IPS-NIHi11 (cell line): ENCODE data around the gene TPRA1.

Source experiments
- DNase-seq: peaks from one replicate; pipeline ENCODE4 v3.0.0; 2012; ENCODE audit warnings: mixed read lengths, low spot score

The TPRA1 gene

DNA sequence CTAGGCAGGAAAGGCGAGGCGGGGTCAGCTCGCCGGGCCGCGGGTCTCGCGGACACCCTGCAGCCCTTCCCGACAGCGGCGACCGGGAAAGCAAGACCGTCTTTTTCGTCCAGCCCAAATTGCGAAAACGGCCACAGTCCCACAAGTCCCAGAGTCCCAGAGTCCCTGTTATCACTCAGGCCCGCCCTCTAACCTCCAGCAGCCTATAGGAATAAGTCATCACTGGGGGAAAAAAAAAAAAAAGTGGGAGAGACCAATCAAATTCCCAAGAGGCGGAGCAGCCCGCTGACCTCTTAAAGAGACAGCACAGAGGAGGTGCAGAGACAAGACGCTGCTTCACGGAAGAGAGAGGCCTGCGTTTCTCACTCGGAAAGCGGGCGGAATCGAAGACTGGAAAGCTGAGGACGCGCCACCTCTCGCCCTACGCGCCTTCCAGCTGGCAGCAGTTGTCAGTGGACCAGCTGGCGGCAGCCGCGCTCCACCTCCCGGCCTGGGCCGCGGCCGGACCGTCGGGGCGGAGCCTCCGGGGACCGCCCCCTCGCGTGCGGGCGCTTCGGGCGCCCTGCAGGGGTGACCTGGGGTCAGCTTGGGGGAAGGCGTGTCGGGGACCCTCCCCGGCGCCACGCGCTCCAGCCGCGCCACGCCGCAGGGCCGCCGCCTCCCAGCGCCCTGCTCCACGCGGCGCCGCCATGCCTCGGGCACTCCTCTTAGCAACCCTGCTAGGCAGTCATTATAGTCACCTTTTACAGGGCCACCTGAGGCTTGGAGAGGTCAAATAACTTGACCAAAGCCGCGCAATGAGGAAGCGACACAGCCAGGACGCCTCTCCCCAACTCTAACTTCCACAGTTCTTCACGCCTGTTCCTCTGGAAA is at the start of gene TPRA1:
Gene TPRA1, minus strand, starts transcription at position 141 of the 873 bp plus-strand sequence. CDS start 10,587 bp downstream, outside the sequence.
- peak; percentile 92 for DNase-seq

DNA sequence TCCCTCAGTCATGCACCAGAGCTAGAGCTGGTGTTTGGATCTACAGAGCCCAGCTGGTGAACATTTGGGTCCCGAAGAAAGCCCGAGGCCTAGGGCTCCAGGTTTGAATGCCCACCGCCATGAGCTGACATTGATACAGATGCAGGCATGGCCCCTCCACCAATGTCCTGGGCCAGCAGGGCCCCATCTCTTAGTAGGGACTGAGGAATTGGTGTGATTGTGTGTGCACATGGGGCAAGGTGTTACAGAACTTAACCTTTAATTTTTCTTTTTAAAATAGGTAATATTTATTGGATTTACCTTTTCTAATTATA is 49.5 kb upstream of the TPRA1 start:
- no peak for DNase-seq

DNA sequence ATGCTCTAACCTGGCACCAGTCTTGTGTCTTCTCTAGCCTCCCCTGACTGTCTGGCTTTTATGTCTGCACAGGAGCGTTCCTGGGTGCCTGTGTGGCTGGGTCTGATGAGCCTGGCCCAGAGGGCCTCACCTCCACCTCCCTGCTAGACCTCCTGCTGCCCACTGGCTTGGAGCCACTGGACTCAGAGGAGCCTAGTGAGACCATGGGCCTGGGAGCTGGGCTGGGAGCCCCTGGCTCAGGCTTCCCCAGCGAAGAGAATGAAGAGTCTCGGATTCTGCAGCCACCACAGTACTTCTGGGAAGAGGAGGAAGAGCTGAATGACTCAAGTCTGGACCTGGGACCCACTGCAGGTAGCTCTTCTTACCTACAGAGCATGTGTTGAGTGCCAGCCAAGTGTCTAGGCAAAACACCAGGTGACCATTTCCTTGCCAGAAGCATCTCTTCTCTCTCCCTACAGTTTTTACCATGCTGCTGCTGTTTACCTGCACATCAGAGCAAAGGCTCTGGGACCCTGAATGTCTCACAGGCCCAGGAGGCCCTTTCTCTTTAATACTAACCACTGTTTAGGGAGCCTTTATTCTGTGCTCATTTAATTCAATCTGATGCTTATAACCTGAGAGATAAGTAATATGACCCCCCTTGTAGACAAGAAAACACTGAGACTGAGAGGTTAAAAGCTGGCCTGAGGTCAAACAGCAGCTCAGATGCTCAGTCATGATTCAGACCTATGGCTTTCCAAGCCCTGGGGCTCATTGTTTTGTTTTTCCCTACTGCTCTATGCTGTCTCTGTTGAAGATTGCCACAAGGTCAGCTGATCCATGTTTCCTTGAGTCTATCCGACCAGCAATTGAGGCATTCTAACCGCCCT is 48.9 kb upstream of the TPRA1 start:
- DNase-seq, result no peak

DNA sequence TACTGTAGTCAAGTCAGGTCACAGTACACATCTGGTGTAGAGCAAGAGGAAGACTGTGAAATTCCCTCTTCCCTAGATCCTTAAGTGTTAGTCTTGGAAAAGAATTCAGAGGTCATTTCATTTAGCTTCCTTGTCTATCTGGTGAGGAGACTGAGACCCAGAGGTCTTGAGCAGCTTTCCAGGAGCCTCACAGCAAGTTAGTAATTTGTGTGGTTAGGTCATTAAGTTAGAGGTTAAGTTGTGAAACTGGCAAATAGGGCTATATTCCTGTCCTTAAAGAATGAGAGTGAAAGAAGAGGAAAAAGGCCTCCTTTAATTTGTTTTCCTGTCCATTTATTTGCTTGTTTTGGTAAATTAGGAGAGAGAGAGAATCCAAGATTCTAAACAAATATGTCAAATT is 47.4 kb upstream of the TPRA1 start:
- DNase-seq, result no peak

DNA sequence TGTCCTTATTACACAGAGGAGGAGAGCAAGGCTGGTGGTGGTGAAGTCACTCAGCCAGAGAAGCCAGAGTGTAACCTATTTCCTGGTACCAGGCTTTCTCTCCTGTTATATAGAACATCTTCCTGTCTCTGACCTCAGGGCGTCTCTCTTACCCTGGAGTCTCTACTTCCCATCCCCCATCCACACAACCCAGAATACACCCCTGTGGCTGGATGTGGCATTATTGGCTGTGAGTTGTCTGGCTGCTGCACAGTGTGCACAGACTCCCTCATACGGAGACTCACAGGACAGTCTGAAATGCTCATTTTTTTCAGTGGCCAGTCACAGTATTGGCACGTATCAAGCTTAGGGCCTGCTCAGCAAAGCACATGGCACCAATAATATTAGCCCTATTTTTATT is 47.0 kb upstream of the TPRA1 start:
- DNase-seq, result no peak

DNA sequence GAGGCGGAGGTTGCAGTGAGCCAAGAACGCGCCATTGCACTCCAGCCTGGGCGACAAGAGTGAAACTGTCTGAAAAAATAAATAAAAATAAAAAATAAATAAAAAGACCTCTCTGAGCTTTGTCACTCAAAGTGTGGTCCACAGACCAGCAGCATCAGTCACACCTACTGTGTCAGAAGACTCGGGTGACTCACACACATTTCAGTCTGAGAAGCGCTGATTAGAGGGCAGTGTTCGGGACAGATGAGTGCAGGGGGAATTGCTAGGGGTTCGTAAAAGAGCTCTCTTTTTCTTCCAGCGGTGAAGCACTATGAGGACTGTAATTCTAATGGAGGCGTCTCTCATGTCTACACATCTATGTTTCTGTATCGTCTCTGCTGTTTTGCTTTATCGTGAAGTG is 44.1 kb upstream of the TPRA1 start:
- no peak for DNase-seq

DNA sequence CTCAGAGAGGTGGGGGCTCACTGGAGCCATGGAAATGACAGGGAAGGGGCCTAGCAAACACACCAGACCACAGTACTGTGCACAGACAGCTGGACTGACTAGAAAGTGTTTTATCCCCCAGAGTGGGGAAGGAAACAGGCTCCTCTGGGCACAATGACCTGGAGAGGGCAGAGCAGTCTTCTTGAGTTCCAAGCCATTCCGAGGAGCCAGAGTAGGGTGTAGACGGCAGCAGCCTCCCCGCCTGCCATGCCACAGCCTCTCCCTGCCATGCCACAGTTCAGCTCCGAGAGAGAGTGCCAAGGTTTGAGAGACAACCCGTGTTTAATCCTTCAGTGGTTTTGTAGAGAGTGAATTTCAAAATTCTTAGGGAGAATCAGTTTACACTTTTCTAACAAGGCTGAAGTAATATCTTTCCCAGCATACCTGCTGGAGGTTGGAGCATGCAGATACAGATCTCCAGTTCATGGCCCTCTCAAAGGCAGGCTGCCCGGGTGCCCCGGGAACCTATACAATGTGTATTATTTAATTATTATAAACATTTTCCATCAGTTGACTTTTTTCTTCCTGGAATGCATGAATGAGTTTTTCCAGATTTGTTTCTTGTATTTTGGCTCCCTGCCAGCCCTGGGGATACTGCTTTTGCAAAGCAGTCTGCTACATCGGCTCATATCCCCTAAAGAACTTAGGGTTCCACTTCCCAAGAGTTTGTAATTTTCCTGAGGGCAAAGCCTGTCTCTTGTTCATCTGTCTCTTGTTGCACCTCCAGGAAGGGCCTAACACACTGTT is 41.7 kb upstream of the TPRA1 start:
- DNase-seq, result no peak

DNA sequence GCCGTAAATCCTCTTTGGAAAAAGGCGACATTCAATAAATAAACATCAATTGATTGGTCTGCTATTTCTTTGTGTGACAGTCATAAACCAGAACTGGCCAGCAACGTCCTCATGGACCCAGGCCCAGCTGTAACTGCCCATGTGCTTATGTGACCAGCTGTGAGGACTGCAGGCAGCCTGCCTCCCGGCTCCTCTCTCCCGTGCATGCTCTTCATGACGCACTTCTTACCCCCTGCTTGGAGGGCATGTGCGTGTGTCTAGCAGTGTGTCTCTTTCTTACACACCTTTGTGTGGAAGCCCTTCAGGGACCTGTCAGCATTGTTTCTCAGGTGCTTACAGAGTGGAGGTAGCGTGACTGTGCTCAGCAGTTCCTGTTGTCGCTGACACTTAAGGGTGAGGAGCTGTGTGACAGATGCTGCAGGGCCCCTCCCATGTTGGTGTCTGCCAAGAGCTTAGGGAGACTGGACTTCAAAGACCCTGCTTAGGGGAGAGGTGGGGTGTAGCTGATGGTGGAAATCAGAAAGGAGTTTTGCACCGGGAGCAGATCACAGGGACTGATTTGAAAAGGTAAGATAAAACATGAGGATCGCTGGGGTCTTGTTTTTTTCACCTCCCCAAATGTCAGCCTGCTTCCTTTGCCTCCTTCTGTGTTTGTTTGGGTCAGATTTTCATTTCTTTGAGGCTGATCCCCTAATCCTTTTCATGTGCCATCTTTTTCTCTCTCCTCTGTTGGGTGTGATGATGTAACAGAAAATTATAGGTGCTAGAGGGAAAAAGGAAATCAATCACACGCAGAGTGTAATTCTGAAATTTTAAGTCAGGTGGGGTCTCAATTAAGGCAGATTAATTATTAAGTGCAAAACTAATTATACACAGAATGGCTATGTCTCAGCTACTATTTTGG is 40.5 kb upstream of the TPRA1 start:
- no peak for DNase-seq

DNA sequence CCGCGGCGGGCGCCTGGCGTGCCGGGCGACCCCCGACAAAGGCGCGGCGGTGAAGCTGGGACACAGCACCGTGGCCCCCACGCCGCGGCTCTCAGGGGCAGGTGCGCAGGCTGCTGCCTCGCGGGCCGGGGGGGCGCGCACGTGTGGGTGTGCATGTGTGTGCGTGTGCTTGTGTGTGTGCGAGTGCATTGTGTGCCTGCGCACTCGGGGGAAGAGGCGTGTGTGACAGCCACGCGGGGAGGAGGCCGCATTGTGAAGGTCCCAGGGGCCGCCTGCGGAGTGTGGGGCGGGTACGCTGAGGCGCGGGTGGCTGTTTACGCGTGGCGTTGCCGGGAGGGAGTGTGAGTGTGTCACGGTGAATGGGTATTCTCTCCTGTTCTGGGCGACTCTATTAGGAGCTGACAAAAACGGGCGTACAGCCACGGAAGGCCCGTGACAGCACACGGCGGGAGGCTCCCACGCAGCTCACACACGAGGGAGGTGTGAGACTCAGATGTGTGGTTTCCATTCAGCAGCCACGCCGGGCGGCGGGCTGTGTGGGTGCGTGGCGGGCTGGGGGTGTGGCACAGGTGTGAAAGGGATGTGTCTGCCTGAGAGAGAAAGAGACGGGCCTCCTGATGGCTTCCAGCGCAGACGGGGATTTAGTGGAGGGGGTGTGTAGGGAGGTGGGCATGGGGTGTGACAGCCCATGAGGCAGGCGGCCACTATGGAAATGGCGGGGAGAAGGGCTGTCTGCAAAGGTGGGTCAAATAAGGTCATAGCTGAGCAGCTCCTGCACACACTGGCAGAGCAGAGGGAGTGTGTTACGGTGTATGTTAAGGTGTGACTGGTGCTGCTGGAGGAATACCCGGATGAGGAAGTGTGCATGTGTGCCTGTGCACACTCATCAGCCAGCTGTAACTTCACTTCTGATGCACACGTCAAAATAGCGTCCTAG is 39.2 kb upstream of the TPRA1 start:
- no peak for DNase-seq

DNA sequence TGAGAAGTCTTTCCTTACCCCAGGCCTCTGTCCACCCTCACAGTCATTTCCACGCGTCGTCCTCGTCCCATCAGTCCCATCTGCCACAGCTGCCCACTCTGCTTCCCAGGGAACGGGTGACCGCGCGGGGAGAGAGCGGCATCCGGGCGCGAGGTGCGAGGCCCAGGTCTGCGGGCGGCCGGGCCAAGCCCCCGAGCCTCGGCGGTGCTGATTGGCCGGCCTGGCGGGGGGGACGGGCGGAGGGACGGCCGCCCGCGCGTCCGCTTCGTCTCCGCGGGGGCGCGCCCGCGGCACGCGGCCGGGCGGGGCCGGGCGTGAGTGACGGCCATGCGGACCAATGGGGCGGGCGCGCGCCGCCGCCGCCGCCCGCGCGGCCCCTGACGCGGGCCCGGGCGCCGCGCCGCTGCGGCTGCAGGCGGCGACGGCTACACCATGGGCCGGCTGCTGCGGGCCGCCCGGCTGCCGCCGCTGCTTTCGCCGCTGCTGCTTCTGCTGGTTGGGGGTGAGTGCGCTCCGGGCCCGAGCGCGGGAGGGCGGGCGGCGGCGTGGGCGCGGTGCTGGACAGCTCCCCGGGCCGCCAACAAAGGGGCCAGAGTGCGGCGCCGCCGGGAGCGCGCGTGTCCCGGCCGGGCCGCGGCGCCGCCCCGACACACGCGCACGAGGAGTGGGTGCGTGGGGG is 38.4 kb upstream of the TPRA1 start, which contains the start of gene PODXL2:
Gene PODXL2, plus strand, starts transcription at position 398 of the 679 bp plus-strand sequence. Its CDS starts 35 bp downstream, at position 433.
- DNase-seq, result peak; percentile 96

DNA sequence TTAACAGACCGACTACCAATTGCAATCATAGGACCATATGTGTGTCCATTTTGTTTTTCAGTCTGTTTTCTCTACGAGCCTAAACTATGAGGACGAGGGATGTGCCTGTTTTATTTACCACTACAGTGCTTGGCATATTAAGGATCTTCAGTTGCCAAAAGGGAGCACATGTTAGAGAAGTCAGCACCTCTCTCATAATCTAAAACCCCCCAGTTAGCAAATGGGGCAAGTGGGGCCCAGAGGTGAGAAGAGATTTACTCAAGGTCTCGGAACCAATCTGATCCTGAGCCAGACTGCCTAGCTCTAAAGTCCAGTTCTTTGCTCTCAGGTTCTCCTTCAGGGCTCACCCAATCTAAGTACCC is 37.9 kb upstream of the TPRA1 start:
- DNase-seq, result no peak

DNA sequence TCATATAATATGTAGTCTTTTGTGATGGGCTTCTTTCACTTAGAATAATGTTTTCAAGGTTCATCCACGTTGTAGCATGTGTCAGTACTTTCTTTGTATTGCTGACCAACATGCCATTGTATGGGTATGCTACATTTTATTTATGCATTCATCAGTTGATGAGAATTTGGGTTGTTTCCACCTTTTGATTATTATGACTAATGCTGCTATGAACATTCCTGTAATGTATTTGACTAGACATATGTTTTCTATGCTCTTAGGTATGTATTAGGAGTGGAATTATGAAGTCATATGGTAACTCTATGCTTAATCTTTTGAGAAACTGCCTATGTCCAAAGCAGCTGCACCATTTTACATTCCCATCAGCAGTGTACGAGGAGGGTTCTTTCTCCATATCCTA is 35.3 kb upstream of the TPRA1 start:
- DNase-seq, result no peak

DNA sequence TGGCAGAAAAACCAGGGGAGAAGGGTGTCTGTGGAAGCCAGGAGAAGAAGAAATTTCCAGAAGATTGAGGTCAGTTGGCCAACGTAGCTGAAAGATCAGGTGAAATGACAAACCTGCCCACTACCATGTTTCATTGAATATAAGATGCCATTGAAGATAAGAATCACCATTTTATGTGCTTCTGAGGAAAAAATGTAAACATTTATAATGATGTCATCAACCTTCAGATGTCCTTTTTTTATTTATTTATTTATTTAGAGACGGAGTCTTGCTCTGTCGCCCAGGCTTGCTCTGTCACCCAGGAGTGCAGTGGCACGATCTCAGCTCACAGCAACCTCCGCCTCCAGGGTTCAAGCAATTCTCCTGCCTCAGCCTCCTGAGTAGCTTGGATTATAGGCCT is 33.5 kb upstream of the TPRA1 start:
- no peak for DNase-seq

DNA sequence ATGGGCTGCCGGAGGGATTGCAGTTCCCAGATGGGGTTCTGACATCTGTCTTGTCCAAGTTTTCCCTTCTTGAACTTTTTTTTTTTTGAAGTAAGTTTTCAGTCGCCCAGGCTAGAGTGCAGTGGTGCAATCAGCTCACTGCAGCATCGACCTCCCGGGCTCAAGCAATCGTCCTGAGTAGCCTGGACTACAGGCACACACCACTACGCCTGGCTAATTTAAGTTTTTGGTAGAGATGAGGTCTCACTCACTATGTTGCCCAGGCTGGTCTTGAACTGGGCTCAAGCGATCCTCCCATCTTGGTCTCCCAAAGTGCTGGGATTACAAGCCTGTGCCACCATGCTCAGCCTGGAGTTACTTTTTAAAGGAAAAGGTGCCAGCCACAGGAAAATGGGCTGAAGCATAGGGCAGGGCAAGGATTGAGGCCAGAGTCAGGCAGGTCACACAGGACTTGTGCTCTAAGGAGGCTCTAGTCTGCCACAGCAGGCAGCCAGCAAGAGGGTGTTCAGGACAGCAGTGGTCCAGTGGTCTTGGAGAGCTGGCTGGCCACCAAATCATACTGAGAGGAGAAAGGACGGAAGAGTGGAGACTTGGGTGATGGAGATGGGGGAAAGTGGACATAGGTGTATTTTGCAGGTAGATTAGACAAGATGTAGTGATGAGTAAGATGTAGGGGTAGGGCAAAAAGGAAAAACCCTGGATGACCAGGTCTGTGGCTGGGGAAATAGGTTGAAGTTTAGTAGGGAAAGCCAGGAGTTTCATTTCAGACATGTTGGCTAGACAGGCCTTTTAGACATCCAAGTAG is 32.4 kb upstream of the TPRA1 start:
- DNase-seq, result no peak

DNA sequence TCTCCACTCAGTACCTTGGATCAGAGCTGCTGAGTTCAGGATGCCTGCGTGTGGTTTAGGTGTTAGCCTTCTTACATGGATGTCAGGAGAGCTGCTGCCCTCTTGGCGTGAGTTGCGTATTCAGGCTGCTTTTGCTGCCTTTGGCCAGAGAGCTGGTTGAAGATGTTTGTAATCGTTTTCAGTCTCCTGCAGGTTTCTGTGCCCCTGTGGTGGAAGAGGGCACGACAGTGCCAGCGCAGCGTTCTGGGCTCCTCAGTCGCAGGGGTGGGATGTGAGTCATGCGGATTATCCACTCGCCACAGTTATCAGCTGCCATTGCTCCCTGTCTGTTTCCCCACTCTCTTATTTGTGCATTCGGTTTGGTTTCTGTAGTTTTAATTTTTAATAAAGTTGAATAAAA is 31.5 kb upstream of the TPRA1 start:
- DNase-seq, result no peak

DNA sequence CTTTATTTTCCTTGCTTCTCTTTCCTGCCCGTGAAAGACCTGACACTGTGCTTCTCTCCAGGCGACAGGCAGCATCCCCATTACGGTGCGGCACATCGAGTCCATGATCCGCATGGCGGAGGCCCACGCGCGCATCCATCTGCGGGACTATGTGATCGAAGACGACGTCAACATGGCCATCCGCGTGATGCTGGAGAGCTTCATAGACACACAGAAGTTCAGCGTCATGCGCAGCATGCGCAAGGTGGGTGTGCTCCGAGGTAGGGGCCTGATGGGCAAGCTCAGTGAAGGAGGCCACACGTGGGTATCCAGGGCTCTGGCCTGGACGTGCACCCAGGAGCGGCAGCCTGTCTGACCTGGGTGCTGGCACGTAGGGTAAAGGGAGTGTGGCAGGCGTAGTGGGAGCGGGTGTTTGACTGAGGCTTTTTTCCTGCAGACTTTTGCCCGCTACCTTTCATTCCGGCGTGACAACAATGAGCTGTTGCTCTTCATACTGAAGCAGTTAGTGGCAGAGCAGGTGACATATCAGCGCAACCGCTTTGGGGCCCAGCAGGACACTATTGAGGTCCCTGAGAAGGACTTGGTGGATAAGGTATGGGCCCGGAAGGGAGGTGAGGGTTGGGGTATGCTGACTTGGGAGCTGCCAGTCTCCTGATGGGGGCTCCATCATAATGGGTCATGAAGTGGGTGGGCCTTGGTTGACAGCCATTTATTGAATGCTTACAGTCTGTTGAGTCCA is 30.3 kb upstream of the TPRA1 start:
- no peak for DNase-seq

DNA sequence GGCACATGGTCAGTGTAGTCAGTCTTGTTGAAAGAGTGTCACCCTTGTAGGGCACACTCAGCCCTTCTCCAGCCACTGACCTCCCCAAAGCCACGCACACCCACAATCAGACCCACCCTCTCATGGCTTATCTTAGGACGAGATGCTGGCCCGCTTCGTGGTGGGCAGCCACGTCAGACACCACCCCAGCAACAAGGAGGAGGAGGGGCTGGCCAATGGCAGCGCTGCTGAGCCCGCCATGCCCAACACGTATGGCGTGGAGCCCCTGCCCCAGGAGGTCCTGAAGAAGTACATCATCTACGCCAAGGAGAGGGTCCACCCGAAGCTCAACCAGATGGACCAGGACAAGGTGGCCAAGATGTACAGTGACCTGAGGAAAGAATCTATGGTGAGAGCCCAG is 28.4 kb upstream of the TPRA1 start:
- no peak for DNase-seq
